Glutamatergic neuron (in vitro differentiated cells): ENCODE measurements around the gene KCTD13. TPM values are rescaled to one million over a fixed set of nuclear protein-coding genes. Genes with fewer than 3 reads are reported as not detected.
A peak's percentile ranks its signal among the peaks of the same experiment; 100 is the strongest.

Source experiments
- DNase-seq: peaks from one replicate; pipeline ENCODE4 v3.0.0; 2022
- H3K27ac Mint-ChIP-seq: one replicate; pipeline ENCODE4 v1.8.0; 2020; ENCODE audit warnings: mild to moderate bottlenecking, mixed read lengths, inconsistent platforms; ENCODE audit not compliant: unreplicated experiment
- H3K27me3 Mint-ChIP-seq: one replicate; pipeline ENCODE4 v1.8.0; 2020; ENCODE audit warnings: mild to moderate bottlenecking, moderate library complexity, mixed read lengths, inconsistent platforms; ENCODE audit not compliant: unreplicated experiment
- H3K36me3 Mint-ChIP-seq: one replicate; pipeline ENCODE4 v1.8.0; 2020; ENCODE audit warnings: mild to moderate bottlenecking, mixed read lengths, inconsistent platforms; ENCODE audit not compliant: unreplicated experiment
- H3K4me1 Mint-ChIP-seq: one replicate; pipeline ENCODE4 v1.8.0; 2020; ENCODE audit warnings: mild to moderate bottlenecking, low read depth, mixed read lengths, inconsistent platforms; ENCODE audit not compliant: unreplicated experiment
- H3K4me3 Mint-ChIP-seq: one replicate; pipeline ENCODE4 v1.8.0; 2020; ENCODE audit warnings: mild to moderate bottlenecking, mixed read lengths, inconsistent platforms; ENCODE audit not compliant: unreplicated experiment
- H3K9me3 Mint-ChIP-seq: one replicate; pipeline ENCODE4 v1.8.0; 2020; ENCODE audit warnings: mild to moderate bottlenecking, moderate library complexity, mixed read lengths, inconsistent platforms; ENCODE audit not compliant: unreplicated experiment
- CTCF ChIP-seq: fragments of 200-600 bp; sonication (generic); IDR thresholded peaks from one replicate; pipeline ENCODE4 v1.5.0; 2021; ENCODE audit not compliant: partially characterized antibody, unreplicated experiment
- total RNA-seq: library from RNA; stranded (reverse); fragmentation: NEBNext Ultra II Directional; extraction: Animal tissue kit (Norgen Biotek cat#: 25700); gene quantifications from one replicate; pipeline ENCODE4 v1.2.1, GENCODE V29; 2021; ENCODE audit not compliant: unreplicated experiment

KCTD13 gene
- total RNA-seq, 1 donor from 2014 or later = 18.4 TPM

GRCh38 chr16:29863669-29863984 lies 62.4 kb downstream of the KCTD13 start:
- Mint-ChIP-seq H3K4me3 (peak overlapping the region; percentile 86), H3K27me3 (peaks cover 9% of the 10 kb centered on the region), H3K4me1 (peaks cover 1% of the 10 kb centered on the region), H3K9me3 (peaks cover 8% of the 10 kb centered on the region), H3K27ac (peak overlapping the region; percentile 99), H3K36me3 (no peaks in the 10 kb centered on the region)
- no peak for DNase-seq
- no peak for TF ChIP-seq CTCF

GRCh38 chr16:29862884-29863668 lies 63.0 kb downstream of the KCTD13 start, which contains the start of gene CDIPT:
CDIPT (minus strand) TSS chr16:29863226; CDS start chr16:29862857, 369 bp downstream.
- Mint-ChIP-seq H3K27me3 (peaks cover 9% of the 10 kb centered on the region), H3K4me3 (peak within 1 kb of the TSS; percentile 96), H3K9me3 (peaks cover 10% of the 10 kb centered on the region), H3K36me3 (peaks cover 3% of the 10 kb centered on the region), H3K4me1 (peaks cover 1% of the 10 kb centered on the region), H3K27ac (peak within 1 kb of the TSS; percentile 99)
- DNase-seq = peak; percentile 90
- no peak for TF ChIP-seq CTCF

- peak overlapping the region; percentile 90 for H3K27ac Mint-ChIP-seq
- peak overlapping the region; percentile 96 for H3K4me3 Mint-ChIP-seq
- H3K36me3 Mint-ChIP-seq = peaks cover 3% of the 10 kb centered on the region
- H3K27me3 Mint-ChIP-seq = peaks cover 9% of the 10 kb centered on the region
- peaks cover 1% of the 10 kb centered on the region for H3K4me1 Mint-ChIP-seq
- H3K9me3 Mint-ChIP-seq = peaks cover 10% of the 10 kb centered on the region
- DNase-seq = no peak
- TF ChIP-seq CTCF = no peak
These were observed 63.6 kb downstream of the KCTD13 start for GRCh38 chr16:29862383-29862883.

GRCh38 chr16:29860218-29860617 lies 65.8 kb downstream of the KCTD13 start:
- Mint-ChIP-seq H3K27me3 (peaks cover 6% of the 10 kb centered on the region), H3K4me1 (peaks cover 3% of the 10 kb centered on the region), H3K9me3 (peaks cover 8% of the 10 kb centered on the region), H3K4me3 (no peak overlapping the region), H3K36me3 (peaks cover 3% of the 10 kb centered on the region), H3K27ac (peak overlapping the region; percentile 43)
- no peak for TF ChIP-seq CTCF
- DNase-seq = no peak

- peaks cover 7% of the 10 kb centered on the region for H3K9me3 Mint-ChIP-seq
- no peak overlapping the region for H3K27ac Mint-ChIP-seq
- H3K36me3 Mint-ChIP-seq = peaks cover 3% of the 10 kb centered on the region
- H3K27me3 Mint-ChIP-seq = peaks cover 6% of the 10 kb centered on the region
- DNase-seq = no peak
- H3K4me3 Mint-ChIP-seq = no peak overlapping the region
- peaks cover 3% of the 10 kb centered on the region for H3K4me1 Mint-ChIP-seq
- TF ChIP-seq CTCF = no peak
These were observed 67.1 kb downstream of the KCTD13 start for GRCh38 chr16:29858974-29859373.
